Measurements from ENCODE around the gene RBMS3.
A peak's percentile ranks its signal among the peaks of the same experiment; 100 is the strongest.
"Not testable (repeated sequence)": the region's sequence is repeated elsewhere in the genome, so short reads cannot be mapped to it uniquely, and the experiment has no call there.

The RBMS3 gene

GRCh38 chr3:29313981-29314726, 33.3 kb downstream of the RBMS3 start:
- no peak for DNase-seq

- DNase-seq, result no peak
Observed at GRCh38 chr3:29314727-29315088, 33.8 kb downstream of the RBMS3 start.

- no peak for DNase-seq
Observed at GRCh38 chr3:29317659-29318173, 36.8 kb downstream of the RBMS3 start.

DNA sequence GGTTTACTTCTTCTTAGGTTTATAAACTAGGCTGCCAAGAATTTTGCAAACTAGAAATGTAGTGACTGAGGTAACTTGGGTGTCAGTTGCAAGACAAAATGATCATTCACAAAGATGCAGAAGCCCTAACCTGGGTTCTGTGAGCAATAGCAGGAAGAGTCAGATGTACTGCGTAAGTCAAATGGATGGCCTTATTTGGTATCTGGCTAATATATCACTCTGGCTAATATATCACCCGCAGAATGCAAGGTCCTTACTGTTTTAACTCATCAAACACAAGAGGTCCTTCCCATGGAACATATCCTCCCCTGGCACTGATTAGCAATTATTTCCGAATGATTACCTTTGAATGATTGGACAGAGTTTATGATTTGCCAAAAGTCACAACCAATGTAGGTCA, 37.4 kb downstream of the RBMS3 start:
- peak in 1 of 3 experiments; percentile 1 for DNase-seq

DNA sequence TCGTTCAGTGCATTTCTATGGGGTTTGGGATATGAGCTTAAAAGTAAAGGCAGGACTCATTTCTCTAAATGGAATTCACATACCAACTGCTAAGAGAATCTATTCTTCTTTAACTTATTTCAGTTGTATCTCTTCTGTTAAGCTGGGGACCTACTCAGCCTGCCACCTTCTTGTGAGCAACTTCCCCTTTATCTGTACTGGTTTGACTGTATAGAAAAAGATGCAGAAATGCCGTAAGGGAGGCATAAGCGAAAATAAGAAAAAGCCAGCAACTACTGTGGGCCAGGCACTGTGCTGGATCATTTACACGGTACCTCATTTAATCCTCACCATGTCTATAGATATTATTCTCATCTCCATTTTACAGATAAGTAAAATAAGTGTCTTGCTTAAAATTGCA, 38.4 kb downstream of the RBMS3 start:
- no peak for DNase-seq

DNA sequence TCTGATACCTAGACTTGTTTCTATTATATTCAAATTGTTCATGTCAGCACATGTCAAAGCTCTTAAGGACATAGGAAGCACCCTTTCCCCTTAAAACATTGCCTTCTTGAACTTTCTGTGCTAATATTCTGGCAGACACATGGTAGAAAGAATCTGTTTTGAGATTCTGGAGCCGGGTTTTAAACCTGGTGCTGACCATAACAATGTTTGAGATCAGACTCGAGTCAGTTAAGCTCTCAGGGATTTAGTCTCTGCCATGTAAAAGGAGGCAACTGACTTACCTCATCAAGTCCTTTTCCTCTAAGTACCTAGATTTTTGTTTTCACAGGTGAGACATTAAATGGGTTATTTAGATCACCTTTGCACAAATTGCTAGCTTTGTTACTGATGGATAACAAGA, 38.9 kb downstream of the RBMS3 start:
- no peak for DNase-seq

DNA sequence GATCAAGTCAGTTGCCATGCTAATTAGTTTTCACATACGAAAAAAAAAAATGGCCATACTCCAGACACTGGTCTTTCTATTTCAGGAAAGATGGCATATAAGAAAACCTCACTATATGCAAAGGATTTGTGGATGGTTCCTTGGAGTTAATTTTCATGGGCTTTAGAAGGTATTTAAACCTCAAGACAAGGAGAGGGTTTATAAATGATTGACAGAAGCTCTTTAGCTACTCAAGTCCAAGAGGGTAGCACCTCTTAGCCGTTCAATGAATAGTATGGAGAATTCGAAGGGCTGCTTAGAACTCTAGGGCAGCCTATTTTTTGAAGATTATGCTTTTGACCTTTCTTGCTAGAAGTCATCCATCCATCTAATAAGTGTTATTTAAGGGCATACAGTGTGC, 41.7 kb downstream of the RBMS3 start:
- DNase-seq, result no peak

- DNase-seq, result no peak
Observed at GRCh38 chr3:29324180-29324651, 43.3 kb downstream of the RBMS3 start.

DNA sequence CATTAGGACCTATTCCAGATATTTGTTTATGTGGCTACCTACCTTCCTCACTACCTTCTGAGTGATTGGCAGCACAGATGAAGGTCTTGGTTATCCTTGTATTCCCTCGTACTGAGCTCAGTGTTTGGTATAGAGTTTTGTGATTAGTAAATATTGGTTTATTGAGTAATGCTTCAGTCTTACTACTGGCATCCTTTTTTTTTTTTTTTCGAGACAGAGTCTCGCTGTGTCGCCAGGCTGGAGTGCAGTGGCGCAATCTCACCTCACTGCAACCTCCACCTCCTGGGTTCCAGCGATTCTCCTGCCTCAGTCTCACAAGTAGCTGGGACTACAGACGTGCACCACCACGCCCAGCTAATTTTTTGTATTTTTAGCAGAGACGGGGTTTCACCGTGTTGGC, 45.7 kb downstream of the RBMS3 start:
- not testable (repeated sequence) for DNase-seq

DNA sequence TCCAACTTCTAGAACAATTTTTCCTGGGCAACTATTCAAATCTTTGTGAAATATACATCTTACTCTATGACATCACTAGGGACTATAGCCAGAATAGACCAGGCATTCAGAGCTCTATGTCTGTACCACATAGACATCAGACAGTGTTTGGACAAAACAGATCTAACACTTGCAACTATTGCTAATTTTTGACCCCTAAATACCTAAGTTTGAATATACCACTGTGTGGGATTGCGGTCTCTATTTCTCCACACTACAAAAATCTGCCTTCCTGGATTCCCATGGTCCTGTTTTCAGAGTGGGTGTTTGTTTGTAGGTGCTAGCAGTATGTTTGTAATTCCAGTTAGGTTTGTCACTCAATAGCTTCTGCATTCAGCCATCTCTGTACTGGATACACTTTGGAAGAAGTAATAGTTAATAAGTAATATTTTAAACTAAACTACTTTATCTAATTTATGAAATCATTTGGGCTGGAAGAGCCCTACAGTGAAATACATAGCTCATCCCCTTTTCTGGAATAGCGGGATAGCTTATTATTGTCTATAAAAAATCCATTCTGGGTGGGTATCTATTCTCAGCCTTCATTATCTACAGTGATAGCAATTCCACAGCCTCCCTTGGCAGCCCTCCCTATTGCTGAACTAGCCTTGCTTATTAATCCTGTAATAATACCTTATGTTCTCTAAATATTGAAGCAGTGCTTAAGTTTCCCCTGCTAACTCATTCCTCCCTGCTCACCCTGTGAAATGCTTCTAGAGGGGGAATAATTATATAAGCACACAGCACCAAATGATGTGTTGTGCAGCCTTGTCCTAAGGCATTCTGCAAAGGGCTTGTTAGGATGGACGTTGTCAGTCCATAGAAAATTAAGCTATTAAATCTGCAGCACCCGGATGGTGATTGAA, 49.4 kb downstream of the RBMS3 start:
- DNase-seq, result no peak

GRCh38 chr3:29331035-29331434, 50.2 kb downstream of the RBMS3 start:
- DNase-seq, result no peak

DNA sequence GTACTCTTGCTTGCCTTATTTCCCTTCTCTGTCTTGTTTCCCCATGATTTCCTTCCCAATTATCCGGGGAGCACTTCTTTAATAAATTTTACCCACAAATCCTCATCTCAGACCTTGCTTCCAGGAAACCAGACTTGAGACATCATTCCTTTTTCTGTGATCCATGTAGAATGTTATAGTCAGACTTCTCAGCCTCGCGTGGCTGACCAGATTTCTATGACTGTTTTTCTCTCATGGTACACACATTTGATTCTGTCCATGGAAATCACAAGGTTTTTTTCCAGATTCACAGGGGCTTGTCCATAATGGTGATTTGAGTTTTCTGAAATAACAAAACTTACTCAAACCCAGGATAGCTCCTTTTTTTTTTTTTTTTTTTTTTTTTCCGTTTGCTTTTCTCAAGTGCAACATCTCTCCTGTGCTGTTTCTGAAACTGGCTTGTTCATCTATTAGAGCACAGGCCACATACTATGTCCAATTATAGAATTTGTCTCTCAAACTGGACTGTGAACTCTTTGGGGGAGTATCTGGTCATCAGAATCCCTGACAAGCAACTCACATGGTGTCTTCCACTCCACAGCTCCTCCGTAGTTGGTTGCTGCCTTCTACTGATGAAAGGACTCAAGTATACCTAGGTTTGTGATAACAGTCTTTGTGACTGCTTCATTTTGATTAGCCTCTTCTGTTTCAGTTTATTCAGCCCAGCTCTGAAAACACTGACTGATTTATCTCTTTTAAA, 50.8 kb downstream of the RBMS3 start:
- DNase-seq, result no peak

GRCh38 chr3:29332195-29332637, 51.3 kb downstream of the RBMS3 start:
- no peak for DNase-seq

DNA sequence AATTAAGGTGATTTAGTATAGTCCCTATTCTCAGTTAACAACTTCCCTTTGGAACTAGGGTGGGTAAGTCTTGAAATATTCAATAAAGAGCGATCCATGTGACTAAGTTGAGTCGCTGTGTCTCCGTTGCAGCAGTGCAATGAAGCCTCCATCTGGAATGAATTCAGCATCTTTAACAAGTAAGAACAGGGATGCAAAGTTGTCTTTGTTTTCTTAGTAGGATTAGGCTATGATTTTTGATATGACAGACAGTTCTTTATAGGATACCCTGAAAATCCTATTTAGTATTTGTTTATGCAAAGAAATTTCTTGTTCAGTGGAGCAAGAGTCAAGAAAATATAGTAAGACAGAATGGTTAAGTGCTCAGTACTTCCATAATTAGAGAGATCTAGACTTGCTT, 52.7 kb downstream of the RBMS3 start:
- DNase-seq, result no peak

GRCh38 chr3:29334706-29335105, 53.8 kb downstream of the RBMS3 start:
- no peak for DNase-seq

- peak; percentile 4 to 63 (median 49) for DNase-seq
Observed at GRCh38 chr3:29335438-29335837, 54.6 kb downstream of the RBMS3 start.

DNA sequence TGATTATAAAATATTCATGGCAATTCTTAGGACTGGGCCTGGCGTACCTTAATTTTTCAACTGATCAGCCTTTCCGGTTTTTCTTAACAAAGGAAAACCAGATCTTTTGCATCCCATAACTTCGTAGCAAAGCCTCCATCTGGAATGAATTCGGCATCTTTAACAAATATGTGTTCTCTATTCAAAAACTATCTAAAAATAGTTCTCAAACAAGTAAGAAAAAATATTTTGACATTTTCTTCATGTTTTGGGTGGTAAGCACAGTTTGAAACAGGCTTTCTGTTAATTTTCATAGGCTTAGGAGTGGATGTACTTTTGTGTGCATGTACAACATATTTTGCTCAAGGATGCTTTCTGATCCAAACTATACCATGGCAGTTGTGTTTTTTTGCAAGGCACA, 55.1 kb downstream of the RBMS3 start:
- no peak for DNase-seq

DNA sequence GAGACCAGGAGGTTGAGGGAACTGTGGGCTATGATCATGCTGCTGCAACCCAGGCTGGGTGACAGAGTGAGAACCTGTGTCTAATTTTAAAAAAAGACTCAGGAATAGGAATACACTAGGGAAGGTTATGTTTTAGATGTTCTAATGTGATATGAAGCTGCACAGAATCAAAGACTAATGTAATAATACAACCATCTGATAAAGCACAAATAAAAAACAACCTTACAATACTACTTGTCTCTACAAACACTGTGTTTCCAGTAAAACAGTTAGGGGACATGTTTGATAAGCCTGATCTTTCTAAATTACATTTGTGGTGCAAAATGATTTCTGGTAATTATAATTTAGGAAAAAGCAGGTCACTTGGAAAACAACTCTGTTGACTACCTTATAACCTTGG, 56.7 kb downstream of the RBMS3 start:
- DNase-seq, result no peak

- DNase-seq, result peak in 1 of 3 experiments; percentile 29
Observed at GRCh38 chr3:29338377-29338776, 57.5 kb downstream of the RBMS3 start.

GRCh38 chr3:29339016-29339833, 58.4 kb downstream of the RBMS3 start:
- peak in 1 of 3 experiments; percentile 12 for DNase-seq

- DNase-seq, result no peak
Observed at GRCh38 chr3:29344154-29344553, 63.3 kb downstream of the RBMS3 start.

GRCh38 chr3:29344935-29345334, 64.1 kb downstream of the RBMS3 start:
- peak in 1 of 3 experiments; percentile 7 for DNase-seq
